Thyroid gland (tissue), 4 donors: ENCODE results near the gene ADAMTS20.

Experiments
- CTCF ChIP-seq, 6 experiments: fragments of 200-600 bp in 3 of 6; fragments of 450-650 bp in 3 of 6; sonication (generic) in 3 of 6; IDR thresholded peaks; one replicate each; pipeline ENCODE4 v1.5.1; 2016 to 2019; ENCODE audit warnings: antibody characterized with exemption in 6 of 6, mild to moderate bottlenecking in 2 of 6, inconsistent platforms in 1 of 6, moderate library complexity in 1 of 6
- POLR2A ChIP-seq, 2 donors: fragments of 450-650 bp; IDR thresholded peaks; one replicate each; pipeline ENCODE4 v1.6.1; 2017; ENCODE audit warnings: antibody characterized with exemption in 2 of 2, mild to moderate bottlenecking in 2 of 2, moderate library complexity in 1 of 2

- TF ChIP-seq CTCF (IDR thresholded peaks at IDR 0.05) (no peak), POLR2A (IDR thresholded peaks at IDR 0.05) (no peak)
These were observed 34.7 kb upstream of the ADAMTS20 start for GRCh38 chr12:43586646-43587245.
